ENCODE measurements around the gene P2RY13.

P2RY13 gene

DNA sequence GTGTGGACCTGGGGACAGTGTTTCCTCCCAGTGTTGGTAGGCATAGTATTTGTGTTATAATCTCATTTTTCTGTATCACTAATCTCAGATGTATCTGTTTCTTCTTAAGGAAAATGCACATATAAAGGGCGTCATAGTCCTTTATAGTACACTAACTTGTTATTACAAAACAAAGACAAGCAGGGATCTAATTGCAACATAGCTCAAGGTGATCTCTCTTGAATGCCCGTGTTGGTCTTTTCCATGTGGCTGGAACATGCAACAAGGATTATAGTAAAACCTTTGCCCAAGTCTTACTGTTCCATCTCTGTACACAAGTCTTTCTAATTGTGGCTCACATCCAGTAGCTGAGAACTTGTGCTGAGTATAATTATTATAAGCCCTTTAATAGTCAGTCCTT, 9.2 kb downstream of the P2RY13 start:
- no peak for DNase-seq (ENCODE audit: low read depth)

DNA sequence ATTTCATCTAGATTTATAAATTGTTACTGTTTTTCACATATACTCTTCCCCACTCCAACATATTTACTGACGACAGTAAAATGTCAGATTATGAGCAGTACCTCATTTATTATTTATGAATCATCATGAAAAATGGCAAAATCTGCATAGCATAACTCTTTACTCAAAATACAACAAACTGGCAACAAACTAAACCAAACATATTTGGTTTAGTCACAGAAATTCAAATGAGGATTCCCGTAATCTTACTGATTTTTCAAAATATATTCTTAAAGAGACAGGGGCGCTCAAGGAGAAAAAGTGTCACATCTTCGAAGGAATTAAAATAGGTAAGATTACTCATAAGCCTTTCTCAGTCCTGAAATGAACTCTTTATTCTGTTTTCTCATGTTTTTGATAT, 9.7 kb downstream of the P2RY13 start:
- no peak for DNase-seq (ENCODE audit: low read depth)

DNA sequence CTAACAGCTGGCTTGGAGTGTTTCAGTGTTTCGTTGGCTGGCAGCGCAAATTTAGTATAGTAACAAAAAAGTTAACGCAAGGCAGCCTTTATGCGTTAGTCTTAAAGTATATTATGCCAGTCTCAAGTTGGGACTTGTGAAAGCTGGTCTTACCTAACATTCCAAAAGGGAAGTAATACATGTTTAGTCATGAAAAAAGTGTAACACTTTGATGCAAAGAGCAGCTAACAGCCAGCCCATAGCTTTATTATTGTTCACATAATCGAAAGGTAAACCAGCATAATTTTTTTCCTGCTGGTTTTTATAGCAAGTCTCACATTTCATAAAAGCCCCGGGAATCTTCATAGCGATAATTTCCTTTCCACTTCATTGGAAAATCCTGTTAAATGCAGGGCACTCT, 10.4 kb downstream of the P2RY13 start:
- no peak for DNase-seq (ENCODE audit: low read depth)

DNA sequence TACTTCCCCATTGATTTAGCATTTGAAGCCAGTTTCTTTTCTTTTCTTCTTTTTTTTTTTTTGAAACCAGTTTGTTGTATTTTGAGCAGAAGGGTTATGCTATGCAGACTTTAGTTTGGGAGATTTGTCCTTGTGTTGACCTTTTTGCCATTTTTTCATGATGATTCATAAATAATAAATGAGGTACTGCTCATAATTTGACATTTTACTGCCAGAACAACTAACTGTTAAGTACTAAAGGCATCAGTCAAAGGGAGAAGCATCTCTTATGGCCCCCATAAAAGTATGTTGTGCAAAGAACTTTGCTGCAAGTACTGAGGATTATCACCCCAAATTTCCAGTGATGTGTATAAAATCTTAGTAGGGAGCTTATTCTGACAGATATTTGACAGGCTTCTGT, 11.0 kb downstream of the P2RY13 start:
- DNase-seq (ENCODE audit: low read depth): no peak

DNA sequence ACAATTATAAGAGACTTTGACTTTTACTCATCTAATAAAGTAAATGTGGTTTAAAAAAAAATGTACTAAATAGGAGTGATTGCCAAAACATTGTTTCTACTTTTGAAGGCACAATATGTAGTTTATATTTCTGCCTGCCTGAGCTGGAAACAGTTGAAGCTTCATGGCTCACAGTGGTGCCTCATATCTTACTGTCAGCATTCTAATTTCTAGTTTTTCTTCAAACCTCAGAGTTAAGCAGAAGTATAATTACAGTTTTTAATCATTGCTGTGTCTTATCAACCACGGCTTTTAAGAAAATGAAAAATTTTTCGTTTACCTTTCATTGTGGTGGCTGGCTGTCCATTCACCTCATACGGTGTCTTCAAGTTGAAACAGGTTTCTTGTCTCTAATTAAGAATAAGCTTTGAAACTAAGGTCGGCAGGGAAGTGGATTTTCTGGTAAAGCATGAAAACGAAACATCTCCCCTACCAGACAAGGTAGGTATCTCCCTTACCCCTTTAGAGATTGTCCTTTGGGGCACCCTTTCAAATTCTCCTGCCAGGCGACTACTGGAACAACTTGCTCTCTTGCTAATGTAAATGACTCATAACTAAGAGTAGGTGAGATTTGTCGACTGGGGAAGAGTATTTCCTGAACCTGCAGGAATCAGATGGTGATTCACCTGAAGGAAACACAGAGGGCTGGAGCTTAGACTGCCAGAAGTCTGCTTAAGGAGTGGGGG, 12.9 kb downstream of the P2RY13 start, which contains the start of gene GPR87:
Gene GPR87 (minus strand): TSS at position 554 of the 725 bp plus-strand sequence. CDS start 16,720 bp downstream, outside the sequence.
- DNase-seq (ENCODE audit: low read depth): no peak

DNA sequence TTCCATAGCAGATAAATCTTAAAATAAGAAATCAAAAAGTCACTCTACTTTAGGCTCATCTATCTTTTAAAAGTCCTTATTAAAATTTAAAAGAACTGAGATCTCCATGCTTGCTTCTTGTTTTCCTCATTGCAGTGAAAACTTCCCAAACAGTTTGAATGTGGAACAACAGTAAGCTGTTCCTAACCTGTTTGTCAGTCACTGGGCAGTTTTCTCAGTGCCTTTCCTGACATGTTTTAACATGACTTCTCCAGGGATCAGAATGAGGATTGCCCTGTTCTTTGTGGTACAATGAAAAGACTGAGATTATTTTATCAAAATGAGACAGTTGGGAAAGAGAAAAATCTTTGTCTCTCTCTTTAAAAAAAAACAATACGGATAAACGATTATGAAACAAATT, 13.5 kb downstream of the P2RY13 start:
- no peak for DNase-seq (ENCODE audit: low read depth)

DNA sequence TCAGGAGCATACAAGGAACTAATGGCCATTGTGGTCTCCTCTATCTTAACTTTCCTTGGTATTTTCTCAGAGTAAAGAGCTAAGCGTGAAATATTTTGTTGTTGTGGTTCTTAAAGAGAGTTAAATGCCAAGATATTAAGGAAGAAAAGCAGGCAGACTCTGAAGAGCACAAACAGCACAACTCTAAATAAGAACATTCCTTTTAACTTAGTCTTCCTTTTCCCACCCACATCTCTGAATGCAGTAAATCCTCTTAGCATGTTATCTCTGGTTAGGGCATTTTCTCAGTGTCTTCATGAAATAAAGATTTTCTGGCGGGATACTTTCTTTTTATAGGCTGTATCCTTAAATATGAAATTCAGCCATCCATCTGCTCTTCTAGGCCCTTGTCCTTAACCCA, 14.2 kb downstream of the P2RY13 start:
- no peak for DNase-seq (ENCODE audit: low read depth)

DNA sequence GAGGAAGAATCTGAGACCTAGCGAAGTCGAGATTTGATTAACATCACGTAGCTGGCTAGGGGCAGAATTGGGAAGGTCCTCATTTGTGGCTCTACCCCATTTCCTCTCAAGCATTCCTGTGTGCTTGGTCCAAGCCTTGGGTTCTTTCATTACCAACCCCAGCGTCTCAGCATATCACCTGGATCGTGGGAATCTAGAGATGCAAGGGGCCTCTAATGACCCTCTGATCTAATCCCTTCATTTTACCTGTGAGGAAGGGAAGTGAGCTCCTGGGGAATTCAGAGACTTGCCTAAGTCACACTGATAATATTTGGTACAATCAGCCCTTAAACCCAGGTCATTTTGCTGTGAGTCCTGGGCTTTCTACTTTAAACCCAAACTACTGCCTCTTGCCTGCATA, 14.8 kb downstream of the P2RY13 start:
- no peak for DNase-seq (ENCODE audit: low read depth)

DNA sequence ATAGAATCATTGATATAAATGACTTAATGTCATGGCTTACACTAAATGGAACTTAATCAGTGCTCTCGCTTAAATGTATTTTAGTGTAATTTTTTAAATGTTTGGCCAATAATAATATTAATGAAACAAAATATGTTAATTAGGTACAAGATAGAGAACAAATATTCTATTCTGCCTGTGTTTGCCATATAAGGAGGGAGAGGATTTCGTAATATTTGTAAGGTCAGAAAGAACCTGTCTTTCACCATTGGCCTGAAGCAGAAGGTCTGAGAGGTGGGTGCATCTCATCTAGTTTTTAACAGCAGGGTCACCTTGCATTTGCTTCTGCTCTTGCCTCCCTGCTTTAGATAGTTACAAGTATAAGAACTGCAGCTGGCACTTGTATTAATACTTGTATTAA, 15.2 kb downstream of the P2RY13 start:
- no peak for DNase-seq (ENCODE audit: low read depth)

DNA sequence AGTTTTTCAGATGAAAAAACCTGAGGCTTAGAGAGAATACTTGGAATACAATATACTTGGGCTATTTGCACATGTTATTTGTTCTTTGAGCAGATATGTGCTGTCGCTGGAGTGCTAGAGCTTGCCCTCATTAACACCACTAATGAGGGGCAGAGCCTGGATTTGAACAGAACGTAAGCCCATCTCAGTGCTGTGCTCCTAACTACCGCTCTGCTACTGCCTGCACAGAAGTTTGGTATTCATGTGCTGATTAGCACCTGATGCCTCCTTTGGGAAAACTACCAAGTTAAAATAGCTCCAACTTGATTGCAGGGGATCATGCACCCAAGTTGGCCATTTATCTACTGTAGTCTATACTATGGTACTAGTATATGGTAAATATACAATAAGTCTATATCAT, 16.4 kb downstream of the P2RY13 start:
- no peak for DNase-seq (ENCODE audit: low read depth)

DNA sequence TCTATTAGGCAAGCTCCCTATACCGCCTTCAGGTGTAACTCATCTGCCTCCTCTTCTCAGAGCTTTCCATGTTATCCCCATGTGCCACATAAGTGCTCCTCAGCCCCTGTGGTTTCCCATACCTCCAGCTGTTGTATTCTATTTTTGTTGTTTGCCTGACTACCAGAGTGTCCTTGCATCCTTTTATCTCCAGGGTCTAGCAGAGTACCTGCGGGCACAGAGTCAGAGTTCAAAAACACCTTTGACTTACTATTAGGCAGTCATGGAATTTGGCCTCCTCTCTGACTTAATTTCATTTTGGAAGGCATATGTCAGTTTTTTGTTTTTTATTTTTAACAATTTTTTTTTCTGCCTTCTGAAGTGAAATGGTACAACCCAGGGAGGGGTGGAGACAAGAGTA, 19.8 kb downstream of the P2RY13 start:
- DNase-seq (ENCODE audit: low read depth): no peak

DNA sequence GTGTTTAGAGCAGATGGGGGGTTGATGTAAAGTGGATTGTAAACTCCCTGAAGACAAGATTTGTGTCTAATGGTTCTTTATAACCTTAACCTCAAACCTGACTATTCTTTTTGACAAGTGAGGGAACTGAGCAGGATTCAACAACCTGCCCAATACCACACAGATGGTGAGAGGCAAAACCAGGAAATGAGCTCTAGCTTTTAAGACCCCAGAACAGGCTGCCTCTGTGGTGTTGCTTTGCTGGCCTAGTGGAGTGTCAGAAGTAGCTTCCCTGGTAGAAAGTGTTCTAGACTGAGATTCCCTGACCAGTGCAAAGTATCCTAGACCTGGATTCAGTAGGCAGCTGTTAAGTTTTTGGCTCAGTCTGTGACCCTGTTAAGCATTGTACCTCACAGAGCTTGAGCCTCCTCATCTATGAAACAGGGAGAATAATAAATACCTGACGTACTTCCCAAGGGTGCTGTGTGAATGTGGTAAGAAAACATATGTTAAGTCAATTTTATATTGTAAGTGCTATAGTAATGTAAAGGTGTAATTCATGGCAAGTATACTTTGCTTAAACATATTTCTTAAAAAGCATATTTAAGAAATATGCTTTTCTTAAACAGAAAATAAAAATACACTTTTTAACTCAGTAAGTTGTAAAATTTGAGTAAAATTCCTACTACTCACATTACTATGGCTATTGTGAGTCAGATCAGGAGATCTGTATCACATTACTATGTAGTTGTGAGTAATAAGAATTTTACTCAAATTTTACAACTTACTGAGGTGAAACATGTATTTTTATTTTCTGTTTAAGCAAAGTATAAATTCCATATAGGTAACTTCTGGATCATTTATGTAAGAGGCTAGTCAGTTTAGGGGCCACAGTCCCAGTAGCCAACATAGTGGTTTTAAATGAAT, 21.5 kb downstream of the P2RY13 start:
- no peak for DNase-seq (ENCODE audit: low read depth)

DNA sequence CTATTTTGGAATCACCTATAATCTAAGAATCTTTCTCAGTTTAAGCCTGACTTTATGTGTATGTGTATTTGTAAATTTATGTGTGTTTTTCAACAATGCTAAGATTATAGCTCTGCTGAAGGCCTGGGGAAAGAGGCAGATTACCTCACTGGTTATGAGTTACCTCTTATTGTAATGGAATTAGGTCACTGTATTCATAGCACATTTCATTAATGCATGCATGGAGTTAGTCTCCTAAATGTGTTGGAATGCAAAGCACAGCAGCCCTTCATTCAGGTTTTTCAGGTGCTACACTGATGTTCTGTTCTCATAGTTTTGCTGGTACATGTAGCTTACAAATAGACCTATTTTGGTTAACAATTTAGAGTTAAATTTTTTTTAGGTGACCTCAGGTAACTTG, 22.2 kb downstream of the P2RY13 start:
- DNase-seq (ENCODE audit: low read depth): no peak

DNA sequence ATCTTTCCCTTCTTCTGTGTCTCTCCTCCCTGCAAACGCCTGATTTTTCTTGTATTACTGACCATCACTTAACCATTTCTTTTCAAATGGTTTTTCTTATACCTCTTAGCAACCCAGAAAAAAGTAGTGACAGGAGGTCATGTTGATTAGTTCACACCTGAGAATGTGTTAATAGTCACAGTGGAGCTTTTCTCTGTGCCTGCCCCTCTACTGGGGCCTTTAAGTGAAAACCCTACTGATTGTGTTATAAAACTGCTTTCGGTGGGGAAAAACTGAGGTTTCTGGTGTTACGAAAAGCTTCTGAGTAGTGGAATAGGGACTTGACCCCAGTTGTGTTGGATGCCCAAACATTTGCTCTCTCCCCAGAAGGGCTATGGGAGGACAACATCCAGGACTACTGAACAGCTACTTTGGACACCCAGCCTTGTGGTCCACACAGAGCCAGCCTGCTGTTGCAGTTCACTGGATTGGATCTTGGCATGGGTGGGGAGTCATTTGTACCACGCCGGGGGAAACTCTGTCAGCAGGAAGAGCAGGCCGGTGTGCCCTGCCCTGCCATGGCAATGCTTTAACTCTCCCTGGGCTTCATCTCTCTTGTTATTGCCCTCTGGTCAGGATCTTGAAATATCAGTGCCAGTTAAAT, 23.1 kb downstream of the P2RY13 start:
- DNase-seq (ENCODE audit: low read depth): no peak

DNA sequence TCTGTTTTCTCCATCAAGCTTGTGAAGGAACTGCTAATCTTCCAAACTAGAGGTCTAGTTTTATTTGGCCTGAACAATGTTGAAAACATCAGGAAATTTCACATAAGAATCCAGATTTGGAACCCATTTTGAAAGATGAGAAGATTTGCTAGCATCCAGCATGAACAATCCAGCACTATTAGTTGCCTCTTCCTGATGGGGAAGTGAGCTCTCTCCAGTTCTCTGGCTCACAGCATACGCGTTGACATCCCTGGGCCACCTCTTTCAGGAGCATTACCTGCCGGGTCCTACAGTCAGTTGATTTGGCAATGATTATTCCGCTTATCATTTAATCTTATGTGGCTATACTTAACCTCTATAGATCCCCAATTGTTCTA, 23.6 kb downstream of the P2RY13 start:
- DNase-seq (ENCODE audit: low read depth): no peak

DNA sequence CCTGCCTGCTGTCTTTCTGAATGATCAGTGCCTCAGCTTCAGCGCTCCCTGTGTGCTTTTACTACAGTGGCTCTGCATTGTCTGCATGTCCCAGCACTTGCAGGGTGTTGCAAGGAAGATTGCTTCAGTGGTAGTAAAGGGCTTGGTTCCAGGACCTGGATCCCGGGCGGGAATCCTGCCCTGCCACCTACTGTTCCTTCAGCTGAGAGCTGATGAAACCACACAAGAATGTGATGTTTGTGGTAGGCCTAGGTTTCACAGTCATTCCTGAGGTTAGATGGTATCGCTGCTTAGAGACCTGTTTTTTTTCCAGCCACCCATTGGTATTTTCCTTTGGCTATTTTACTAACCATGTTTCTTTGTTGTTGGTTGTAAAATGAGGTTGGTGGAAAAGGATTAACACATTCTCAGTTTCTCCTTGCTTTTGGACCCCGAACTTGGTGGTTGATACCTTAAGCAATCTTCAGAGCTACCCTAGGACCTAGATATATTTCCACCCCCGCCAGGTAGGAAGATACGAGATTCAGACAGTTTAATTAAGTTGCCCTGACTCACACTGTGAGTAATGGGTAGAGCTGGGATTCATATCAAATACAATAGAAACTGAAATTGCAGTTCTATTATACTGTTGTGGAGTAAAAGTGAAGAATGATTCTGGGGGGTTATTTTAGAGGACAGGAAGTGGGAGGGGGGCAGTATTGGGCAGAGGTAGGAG, 24.1 kb downstream of the P2RY13 start:
- DNase-seq (ENCODE audit: low read depth): no peak

DNA sequence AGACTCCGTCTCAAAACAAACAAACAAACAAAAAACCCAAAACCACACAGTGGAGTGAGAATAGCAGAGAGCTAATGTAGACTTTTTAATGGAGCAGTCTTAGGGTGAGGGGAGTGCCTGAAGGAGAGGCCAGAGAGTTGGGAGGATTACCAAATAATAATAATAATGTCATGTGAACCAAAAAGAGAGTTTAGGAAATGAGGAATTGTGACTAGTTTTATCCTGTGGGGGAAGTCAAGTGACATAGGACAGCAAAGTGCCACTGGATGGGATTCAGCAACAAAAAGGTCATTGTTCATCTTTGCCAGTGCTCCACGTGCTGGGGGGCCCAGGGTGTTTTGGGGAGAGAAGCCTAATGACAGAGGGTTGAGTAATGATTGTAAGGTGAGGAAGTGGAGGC, 25.6 kb downstream of the P2RY13 start:
- no peak for DNase-seq (ENCODE audit: low read depth)

DNA sequence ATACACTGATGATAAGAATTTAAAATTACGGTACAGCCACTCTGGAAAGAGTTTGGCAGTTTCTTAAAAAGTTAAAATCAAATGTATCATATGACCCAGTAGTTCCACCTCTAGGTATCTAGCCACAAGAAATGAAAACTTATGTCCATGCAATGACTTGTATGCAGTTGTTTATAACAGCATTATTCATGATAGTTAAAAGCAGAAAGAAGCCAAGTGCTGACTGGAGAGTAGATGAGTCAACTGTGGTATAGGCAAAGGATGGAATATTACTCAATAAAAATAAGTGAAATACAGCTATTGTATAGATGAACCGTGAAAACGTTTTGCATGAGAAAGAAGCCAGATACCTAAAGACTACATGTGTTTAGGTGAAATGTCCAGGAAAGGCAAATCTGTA, 27.6 kb downstream of the P2RY13 start:
- DNase-seq (ENCODE audit: low read depth): no peak

DNA sequence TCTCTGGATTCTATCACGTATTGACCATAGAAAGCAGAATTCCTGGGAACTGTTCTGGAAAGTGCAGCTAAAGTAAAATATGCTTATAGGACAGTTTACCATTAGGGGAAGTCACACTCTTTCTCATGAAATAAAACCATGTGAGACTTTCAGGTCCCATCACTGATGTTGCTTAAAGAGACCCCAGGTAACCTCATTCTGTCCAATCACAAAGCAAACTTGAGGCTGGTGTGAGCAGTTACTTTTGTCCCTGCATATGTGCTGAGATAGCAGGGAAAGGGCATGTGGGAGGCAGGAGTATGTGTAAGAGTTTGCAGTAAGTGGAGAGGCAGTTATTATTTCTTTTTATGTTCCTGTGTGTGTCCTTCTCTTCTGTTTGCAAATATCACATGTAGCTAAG, 28.8 kb downstream of the P2RY13 start:
- no peak for DNase-seq (ENCODE audit: low read depth)

DNA sequence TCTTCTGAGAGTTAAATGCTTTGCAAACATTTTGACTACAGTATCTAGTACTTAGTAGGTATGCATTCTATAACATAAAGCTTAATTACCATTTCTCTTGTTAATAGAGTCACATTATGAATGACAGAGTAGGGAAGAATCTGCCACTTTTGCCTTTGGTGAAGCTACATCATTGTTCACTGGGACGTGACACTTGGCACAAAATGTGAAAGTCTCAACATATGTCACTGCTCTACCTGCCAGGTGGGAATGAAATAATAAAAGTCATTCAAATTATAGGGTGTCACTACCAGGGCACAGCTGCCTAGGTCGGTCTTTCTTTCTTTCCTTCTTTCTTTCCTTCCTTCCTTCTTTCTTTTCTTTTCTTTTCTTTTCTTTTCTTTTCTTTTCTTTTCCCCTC, 30.3 kb downstream of the P2RY13 start:
- no peak for DNase-seq (ENCODE audit: low read depth)

DNA sequence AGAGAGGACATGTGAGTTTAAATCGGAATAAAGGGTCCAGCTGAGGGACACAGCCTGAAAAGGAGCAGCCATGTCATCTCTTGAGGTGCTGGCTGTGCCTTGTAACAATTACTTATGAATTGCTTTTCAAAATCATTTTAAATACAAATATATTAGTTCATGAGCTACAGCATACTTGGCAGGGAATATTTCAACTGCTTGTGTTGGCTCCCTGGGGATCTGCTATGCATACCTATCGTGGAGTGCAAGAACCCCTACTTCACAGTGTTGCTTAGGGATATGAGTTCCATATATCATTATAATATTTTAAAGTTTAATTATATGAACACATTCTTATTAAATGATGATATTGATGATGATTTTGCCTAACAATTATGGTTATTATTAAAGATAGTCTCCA, 31.9 kb downstream of the P2RY13 start:
- DNase-seq (ENCODE audit: low read depth): no peak

DNA sequence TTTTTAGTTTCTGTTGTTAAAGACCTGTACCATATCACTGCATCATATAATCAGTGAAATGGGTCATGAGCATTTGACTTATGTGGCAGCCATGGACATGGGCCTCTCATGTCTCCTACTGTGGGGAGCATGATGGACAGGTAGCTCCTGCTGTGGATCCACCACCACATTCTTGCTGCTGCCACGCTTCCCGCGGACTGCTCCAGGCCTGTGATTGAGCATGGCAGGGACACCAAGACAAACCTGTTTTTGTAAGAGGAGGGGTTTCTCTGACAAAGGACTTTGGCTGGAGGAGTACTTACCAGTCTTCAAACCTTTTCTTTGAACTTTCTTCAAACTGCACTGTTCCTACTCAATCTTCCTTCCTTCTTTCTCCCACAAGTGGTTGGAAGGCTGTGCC, 33.1 kb downstream of the P2RY13 start:
- DNase-seq (ENCODE audit: low read depth): no peak
